Posterior vena cava (tissue), 2 donors: ENCODE results near the gene STX1A. TPM values are rescaled to one million over a fixed set of nuclear protein-coding genes. Genes with fewer than 3 reads are reported as not detected.
"Not testable (repeated sequence)": the region's sequence is repeated elsewhere in the genome, so short reads cannot be mapped to it uniquely, and the experiment has no call there.

Experiments used
- DNase-seq: peaks from one replicate; pipeline ENCODE4 v3.0.0-alpha.2; 2020; ENCODE audit warnings: low spot score
- intact Hi-C, 2 donors: fragments of 100-400 bp; cut with DNase I; formaldehyde crosslinking; loops; one replicate each; pipeline versions ENCODE4 v1.14.1 to v1.14.2; 2022 to 2023
- microRNA-seq, 2 donors: library from miRNA; unstranded; fragments of <30 nt; microRNA quantifications; one replicate each; pipeline ENCODE4 v1.2.0, GENCODE V29; 2020 to 2021; ENCODE audit warnings: borderline microRNAs expressed in 2 of 2
- total RNA-seq, 2 donors: library from RNA; stranded (reverse); fragmentation: NEBNext Ultra II Directional; extraction: Animal tissue kit (Norgen Biotek cat#: 25700); gene quantifications; one replicate each; pipeline ENCODE4 v1.2.1, GENCODE V29; 2021
- donor health status: DM: yes; HTN: yes; CAD: no.
- donor health status: DM: yes; HTN: yes; CAD: no.

The STX1A gene
- total RNA-seq, 2 donors from 2014 or later, result 3.4 to 4.0 TPM

DNA sequence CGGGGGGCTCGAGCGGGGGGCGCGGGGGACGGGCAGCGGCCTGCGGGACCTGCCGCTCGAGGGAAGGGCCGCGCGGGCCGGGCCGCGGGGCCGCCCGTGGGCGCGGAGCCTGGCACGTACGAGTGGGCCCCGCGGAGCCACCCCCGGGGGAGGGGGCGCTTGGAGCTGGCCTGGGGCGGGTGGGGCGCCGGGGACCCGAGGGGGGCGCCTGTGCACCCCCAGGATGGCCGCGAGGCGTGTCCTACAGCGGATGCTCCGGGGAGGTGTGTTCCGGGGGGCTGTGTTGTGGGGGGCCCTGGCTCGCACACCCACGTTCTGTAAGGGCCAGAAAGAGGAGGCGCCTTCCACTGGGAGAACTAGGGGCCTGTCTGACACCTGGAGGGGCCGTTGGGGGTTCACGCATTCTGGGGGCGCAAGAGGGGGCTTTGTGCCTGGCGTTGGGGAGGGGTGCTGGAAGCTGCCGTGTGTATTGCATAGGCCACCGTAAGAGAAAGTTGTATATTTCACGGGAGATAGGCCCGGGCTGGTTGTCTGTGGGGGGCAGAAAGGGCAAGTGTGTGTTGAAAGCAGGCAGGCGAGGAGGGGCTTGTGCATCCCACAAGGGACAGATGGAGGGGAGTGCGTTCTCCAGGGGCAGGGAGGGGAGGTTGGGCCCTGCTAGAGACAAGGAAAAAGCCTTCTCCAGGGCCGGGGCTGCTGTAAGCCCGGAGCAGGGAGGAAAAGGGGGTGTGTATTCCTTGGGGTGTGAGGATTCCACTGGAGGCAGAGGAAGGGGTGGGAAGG lies 51.2 kb downstream of the STX1A start:
- DNase-seq, result no peak
- intact Hi-C loops, result loop anchor here in 1 of 2 donors (5.0 kb wide), 1 partner anchor 61 kb away; no protein-coding TSS in a partner anchor

DNA sequence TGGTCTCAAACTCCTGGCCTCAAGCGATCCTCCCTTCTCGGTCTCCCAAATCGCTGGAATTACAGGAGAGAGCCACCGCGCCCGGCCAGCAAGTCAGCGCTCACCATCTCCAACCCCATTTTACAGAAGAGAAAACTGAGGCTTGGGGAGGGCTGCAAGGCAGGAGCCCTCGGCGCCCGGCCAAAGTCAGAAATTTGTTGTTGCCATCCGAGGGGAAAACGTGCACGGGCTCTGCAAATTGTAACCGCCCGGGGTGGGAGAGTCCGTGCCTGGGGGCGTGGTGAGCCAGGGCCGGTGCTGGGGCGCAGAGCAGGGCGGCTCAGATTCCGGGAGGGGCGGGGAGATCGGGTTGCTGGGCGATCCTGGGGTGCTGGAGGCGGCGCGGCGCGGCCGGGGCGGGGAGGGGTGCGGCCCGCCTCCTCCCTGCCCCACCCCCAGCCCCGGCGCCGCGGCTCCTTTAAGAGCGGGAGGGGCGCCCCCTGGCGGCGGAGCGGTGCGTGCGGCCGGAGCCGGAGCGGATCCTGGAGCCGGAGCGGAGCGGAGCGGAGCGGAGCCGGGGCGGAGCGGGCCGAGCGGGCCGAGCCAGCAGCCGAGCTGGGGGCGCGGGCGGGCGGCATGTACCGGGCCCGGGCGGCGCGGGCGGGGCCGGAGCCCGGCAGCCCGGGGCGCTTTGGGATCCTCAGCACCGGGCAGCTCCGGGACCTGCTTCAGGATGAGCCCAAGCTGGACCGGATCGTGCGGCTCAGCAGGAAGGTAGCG lies 51.9 kb downstream of the STX1A start, which contains the start of gene VPS37D:
Gene VPS37D, plus strand, starts transcription at position 488 of the 759 bp plus-strand sequence. Its CDS starts 128 bp downstream, at position 616.
- peak; percentile 97 for DNase-seq
- intact Hi-C loops, result loop anchor here (2.0 to 5.0 kb wide), 2 partner anchors 59 to 60 kb away; no protein-coding TSS in a partner anchor

DNA sequence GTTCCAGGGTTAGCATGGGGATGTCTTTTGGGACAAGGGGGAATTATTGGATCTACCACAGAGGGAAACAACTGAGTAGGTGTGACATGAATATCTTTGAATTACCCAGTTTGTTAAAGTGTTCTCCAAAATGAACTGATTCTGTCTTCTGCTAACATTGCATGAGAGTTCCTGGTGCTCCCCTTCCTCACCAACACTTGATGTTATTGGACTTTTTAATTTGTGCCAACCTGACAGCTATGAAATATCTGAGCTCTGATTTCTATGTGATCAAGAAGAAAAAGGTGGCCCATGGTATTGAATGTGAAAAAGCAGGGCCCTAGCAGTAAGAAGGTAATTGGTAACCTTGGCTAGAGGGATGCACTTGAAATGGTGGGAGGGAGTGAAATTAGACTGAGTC lies 56.4 kb downstream of the STX1A start:
- intact Hi-C loops, result no loop called here

DNA sequence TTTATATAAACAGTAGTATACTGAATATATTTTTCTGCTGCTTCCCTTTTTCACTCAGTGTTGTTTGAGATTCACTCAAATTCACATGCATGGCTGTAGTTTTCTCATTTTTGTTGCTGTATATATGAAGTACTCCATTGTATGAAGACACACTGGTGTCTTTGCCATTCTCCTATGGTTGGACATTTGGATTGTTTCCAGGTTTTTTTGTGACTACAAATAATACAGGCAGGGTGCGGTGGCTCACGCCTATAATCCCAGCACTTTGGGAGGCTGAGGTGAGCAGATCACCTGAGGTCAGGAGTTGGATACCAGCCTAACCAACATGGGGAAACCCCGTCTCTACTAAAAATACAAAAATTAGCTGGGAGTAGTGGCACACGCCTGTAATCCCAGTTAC lies 58.9 kb downstream of the STX1A start:
- intact Hi-C loops, DNase-seq: not testable (repeated sequence)

More for the DNA sequence above, 56.4 kb downstream of the STX1A start:
- DNase-seq, result no peak

DNA sequence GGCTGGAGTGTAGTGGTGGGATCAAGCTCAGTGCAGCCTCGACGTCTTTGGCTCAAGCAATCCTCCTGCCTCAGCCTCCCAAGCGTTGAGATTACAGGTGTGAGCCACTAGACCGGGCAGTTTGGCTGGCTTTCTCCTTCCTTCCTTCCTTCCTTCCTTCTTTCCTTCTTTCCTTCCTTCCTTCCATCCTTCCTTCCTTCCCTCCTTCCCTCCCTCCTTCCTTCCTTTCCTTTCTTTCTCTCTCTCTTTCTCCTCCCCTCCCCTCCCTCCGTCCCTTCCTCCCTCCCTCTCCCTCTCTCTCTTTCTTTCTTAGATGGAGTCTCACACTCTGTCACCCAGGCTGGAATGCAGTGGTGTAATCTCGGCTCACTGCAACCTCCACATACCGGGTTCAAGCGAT lies 59.5 kb downstream of the STX1A start:
- intact Hi-C loops, result no loop called here
- DNase-seq, result no peak

DNA sequence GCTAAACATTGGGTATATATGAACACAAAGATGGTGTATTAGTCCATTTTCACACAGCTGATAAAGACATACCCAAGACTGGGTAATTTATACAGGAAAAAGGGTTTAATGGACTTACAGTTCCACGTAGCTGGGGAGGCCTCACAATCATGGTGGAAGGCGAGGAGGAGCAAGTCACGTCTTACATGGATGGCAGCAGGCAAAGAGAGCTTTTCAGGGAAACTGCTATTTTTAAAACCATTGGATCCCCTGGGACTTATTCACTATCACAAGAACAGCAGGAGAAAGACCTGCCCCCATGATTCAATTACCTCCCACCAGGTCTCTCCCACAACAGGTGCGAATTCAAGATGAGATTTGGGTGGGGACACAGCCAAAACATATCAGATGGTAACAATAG lies 64.2 kb downstream of the STX1A start:
- DNase-seq, intact Hi-C loops: not testable (repeated sequence)

DNA sequence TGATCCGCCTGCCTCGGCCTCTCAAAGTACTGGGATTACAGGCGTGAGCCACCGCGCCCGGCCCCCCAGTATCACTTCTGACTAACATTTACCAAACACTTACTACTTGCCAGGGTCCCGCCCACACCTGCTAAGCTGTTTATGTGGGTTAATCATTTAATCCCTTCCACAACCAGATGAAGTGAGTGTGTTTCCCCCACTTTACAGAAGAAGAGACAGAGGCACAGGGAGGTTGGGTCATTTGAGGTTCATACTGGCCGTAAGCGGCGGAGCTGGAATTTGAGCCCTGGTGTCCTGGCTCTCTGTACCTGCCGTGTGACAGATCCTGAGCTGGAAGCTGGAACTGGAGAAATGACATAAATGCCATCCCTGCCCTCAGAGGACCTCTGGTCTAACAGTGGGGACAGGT lies 66.9 kb downstream of the STX1A start:
- no peak for DNase-seq
- intact Hi-C loops, result no loop called here

DNA sequence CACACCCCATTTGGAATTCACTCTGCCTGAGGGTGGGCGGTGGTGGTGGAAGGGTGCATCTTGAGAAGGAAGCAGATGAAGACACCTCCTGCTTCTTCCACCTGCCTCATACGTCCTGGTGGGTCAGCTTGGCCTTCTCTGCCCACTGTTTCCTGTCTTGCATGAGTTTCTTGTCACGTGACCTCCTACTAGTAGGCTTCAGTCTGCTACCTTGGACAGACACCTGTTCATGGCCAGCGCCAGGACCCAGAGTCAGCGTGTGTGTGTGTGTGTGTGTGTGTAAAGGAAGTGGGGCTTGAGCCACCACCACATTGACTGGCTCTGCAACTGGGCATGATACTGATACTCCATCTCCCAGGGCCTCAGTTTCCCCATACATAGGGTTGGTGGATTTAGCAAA lies 68.9 kb downstream of the STX1A start:
- DNase-seq, result no peak
- intact Hi-C loops, result no loop called here

DNA sequence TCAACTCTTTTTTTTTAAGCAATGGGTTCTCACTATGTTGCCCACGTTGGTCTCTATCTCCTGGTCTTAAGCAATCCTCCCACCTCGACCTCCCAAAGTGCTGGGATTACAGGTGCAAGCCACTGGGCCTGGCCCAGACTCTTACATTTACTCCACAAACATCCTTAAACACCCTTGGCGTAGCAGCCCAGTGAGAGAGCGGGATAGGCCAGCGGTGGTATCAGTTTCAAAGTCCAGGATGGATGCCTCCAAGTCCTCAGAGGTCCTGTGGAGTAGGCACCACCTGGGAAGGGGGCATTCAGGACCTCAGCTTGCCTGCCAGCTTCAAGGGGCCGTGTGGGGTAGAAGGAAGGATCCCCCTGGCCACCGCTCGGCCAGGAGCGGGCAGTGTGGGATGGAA lies 69.9 kb downstream of the STX1A start:
- DNase-seq, result no peak
- intact Hi-C loops, result no loop called here

Small RNA genes lying within 50 kb of the gene (microRNA-seq; reads per million reads assigned to microRNA genes)
- gene MIR4284, result 0 reads per million in 2 donors

Other genes with a start within 250 kb of the STX1A start
- gene BAZ1B, start 197.4 kb downstream of the STX1A start, total RNA-seq, result 10 to 100 TPM; 43.5 to 50.6 TPM
- 10 to 100 TPM; 59.0 to 79.2 TPM for gene BCL7B, start 162.0 kb downstream of the STX1A start, total RNA-seq
- gene TBL2, start 141.1 kb downstream of the STX1A start, total RNA-seq, result 10 to 100 TPM; 21.7 to 24.4 TPM
- gene MLXIPL, start 95.1 kb downstream of the STX1A start, total RNA-seq, result 10 to 100 TPM in 1 of 2 donors, 1 to 10 TPM in 1; 3.3 to 14.0 TPM
- 1 to 10 TPM; 1.2 to 2.0 TPM for gene VPS37D, start 51.8 kb downstream of the STX1A start, total RNA-seq
- gene DNAJC30, start 36.2 kb downstream of the STX1A start, total RNA-seq, result 1 to 10 TPM; 6.2 to 7.7 TPM
- gene BUD23, start 36.1 kb downstream of the STX1A start, total RNA-seq, result 10 to 100 TPM; 44.6 to 46.6 TPM
- 1 to 10 TPM; 7.0 to 7.1 TPM for gene ABHD11, start 19.1 kb upstream of the STX1A start, total RNA-seq
- gene CLDN3, start 50.6 kb upstream of the STX1A start, total RNA-seq, result not detected
- under 1 TPM; 0.38 to 0.97 TPM for gene CLDN4, start 111.3 kb upstream of the STX1A start, total RNA-seq
- gene METTL27, start 122.8 kb upstream of the STX1A start, total RNA-seq, result 1 to 10 TPM in 1 of 2 donors, under 1 TPM in 1; 0.90 to 5.1 TPM
- gene TMEM270, start 141.5 kb upstream of the STX1A start, total RNA-seq, result not detected